Hepatic stellate cell (primary cell): ENCODE results near the gene GRM7.

Source experiments
- DNase-seq: peaks from one replicate; pipeline ENCODE4 v3.0.0; 2011; ENCODE audit warnings: low spot score

GRM7 gene

DNA sequence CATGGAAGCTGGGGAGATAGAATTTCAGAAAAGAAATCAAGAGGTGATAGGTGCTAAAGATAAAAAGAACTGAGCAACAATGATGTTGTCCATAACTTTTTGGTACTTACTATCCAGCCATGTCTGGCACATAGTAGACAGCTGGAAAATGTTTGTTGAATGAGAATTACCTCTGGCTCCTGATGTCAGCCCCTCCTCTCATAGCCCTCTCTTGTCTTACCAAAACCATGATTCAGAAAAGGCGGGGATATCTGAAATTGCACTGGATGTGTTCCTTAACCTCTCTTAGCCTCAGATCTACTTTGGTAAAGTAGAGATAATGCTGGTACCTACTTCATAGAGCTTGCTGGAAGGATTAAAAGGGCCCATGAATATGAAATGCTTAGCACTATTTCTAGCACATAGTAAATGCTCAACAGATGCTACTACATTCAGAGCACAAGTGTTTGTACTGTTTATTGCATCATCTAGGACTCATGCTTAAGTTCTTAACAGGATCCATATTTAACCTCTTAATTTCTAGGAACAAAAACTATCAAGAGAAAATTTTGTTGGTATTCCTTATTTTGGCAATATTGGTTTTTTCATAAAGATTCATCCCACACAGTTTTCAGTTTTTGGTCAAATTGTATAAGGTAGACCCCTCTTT is 859.9 kb downstream of the GRM7 start:
- DNase-seq: no peak

DNA sequence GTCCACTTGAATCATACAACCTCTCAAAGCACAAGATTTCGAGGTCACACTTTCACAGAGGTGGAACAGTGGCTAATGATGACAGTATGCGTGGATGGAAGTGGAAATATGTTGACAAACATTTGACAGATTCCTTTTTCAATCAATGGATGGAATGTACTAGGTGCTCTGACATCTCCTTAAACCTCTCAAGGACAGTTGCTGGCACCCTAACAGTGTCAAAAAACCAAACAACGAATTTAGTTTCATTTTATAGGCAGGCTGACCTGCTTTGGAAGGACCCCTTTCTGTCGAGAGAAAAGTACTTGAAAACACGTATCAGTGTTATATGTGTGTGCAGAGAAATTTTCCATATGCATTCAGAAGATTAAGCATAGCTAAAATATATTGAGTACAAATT is 861.0 kb downstream of the GRM7 start:
- no peak for DNase-seq

DNA sequence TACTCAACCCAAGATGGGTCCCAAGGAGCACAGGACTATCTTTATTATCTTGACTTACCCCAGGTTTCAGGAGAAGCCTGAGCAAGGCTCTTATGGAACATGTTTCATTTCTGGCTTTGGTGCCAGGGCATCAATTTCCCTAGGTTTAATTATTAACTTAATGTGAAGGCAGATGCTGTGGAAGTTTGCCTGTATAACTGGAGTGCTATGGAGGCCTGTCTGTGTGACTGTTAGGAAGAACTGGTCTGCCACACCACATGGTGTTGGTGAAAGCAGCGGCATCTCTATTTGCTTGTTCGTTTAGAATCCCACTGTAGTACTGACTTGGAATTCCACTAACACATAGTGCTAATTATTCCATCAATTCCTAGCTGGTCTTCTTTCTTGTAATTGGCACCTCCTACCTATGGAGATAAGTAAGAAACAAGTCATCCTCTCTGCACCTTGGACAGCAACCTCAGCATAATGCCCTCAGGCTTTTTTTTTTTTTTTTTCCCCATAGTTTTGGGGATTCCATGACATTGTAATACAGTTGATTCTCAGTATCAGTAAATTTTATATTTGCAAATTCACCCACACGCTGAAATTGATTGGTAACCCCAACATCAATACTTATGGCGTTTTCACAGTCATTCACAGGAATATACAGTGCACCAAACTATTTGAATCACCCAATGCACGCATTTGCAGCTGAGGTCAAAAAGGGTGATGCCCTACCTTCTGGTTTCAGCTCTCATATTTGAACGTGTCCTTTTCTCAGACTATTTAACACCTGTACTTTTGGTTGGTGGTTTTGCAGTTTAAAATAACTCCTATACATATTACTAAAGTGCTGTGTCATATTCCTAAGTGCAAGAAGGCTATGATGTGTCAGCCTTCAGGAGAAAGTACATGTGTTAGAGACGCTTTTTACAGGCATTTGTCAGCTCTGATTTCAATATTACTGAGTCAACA is 867.9 kb downstream of the GRM7 start:
- DNase-seq: no peak

DNA sequence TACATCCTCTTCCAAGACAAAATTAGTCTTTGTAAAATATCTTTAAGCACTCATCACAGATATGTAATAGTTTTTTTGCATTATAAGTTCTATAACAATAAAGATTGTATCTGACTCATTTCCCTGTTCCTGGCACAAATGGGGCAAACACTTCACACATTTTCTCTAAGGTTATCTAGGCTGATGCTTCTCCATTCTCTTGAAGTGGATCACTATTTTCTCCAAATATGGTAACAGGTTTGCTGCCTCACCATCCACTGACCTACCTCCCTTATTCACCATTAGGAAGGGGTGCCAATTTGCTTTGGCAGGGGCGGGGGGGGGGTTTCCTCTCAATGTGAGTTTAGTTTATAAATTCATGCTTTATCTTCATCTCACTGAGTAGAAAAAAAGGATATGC is 873.0 kb downstream of the GRM7 start:
- DNase-seq: no peak

DNA sequence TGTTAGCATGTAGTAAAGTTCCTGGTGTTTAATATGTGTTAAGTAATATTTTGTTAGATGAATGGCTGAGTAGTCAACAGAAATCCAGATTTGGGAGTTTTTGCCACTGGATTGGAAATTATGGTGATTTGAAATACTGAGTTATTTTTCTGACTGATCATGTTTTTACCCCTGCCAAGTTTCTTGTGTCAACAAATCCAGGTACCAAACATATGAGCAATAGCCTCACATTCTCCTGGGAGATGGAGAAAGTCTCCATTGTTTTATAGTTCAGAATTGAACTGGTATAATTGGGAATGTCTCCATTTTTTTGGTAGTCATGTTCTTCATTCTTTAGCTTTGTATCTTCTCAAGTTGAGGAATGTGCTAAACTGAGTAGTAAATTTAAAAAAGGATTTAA is 873.5 kb downstream of the GRM7 start:
- DNase-seq: no peak

DNA sequence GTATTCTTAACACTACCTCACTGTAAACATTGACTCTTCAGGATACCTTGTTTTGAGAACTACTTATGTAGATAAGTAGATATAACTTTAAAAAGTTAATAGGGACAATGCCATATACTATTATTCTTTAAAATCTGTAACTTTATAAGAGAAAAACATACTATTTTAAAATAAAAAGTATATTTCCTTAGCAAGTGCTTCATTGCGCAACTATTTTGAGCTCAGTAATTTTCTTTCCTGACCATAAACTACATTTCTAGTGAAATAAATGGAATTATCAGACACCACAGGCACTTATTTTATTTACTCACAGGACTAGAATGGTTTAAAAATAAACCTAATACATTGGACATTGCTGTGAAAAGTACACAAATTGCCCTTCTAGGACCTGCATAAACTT is 876.3 kb downstream of the GRM7 start:
- no peak for DNase-seq

DNA sequence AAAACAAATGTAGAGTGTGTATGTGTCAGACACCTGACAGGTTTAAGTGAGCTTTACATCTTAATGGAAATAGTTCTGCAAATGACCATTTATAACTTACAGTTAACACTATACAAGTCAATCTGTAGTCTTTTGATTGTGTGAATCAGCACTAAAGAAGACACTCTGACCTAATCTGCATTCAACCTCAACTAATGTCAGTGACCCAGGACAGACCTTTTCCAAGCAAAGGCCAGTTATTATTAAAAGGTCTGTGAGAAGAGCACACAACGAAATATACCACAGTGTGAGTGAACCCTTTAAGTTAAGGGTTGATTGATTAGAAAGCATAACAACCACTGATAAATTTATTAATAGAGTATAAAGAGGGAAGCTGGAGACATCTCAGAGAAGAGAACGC is 878.8 kb downstream of the GRM7 start:
- DNase-seq: no peak

DNA sequence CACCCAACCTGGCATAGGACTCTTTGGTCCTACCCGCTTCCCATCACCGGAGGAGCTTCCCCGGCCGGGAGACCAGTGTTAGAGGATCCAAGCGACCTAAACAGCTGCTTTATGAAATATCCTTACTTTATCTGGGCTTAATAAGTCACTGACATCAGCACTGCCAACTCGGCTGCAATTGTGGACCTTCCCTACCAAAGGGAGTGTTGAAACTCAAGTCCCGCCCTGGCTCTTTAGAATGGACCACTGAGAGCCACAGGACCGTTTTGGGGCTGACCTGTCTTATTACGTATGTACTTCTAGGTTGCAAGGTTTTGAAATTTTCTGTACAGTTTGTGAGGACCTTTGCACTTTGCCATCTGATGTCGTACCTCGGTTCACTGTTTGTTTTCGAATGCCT is 879.5 kb downstream of the GRM7 start:
- DNase-seq: no peak

DNA sequence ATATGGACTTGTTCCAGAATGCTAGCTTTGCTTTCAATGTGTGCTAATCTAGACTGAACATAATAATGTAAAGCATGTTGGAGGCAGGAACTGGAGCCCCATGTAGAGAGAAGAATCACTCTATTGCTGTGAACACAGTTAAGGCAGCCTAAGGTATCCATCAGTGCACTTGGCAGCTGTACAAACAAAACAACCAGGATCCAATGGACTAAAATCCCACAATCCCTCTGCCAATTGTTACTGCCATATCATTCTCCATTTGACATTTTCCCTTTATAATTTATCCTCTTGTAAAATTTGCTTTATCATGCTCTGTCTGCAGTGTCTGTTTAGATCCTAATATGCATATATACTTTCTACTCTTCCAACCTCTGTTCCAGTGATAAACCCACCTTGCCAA is 883.9 kb downstream of the GRM7 start:
- no peak for DNase-seq

DNA sequence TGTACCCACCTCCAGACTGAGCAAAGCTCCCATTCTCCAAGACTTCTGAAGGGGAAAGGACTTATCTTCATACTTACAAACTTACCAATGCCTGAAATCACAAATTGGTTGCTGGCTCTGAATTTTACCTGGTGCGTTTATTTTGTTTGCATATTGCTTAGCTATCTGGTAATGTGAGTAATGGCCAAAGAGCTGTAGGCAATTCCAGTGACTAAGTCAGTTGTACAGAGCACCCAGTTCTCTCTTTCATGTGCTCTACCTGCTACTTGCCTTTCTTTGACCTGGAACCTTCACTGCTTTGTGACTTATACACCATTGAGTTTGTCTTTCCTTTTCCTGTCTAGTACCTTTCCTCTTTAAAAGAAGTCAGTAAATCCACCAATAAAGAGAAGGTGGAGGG is 884.8 kb downstream of the GRM7 start:
- no peak for DNase-seq

DNA sequence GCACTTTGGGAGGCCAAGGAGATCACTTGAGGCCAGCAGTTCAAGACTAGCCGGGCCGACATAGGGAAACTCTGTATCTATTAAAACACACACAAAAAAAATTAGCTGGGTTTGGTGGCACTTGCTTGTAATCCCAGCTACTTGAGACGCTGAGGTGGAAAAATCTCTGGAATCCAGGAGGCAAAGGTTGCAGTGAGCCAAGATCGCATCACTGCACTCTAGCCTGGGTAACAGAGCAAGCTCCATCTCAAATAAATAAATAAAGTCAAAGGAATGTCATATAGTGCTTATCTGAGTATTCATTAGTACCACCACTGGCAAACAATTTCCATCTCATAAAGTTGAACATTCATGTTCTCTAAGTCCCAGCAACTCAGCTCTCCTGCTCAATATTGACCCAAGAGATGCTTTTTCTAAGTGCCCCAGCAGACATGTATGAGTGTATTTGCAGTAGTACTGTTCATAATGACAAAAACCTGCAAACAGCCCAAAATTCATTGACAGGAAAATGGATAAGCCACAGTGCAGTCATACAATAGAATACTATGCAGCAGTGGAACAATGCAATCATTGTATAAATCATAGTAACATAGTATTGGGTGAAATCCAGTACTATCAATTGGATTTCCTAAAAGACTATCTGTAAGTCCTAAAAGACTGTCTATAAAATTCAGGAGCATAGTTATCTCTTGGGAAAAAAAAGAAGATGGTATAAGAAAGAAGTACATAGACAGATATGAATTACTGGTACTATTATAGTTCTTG is 889.2 kb downstream of the GRM7 start:
- DNase-seq: no peak

DNA sequence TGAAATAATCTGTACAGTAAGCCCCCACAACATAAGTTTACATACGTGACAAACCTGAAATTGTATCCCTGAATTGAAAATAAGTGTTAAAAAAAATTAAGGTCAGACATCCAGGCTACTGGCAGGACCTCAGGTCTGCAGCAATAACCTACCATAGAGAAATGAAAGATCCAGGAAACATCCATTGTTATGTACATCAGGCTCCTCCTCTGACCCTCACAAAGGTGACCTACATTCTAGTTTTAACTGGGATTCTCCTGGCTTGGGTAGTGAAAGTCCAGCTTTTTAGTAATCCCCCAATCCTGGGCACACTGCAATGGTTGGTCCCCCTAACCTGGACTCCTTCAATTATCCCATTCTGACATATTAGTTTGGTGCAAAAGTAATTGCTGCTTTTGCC is 891.1 kb downstream of the GRM7 start:
- DNase-seq: no peak

DNA sequence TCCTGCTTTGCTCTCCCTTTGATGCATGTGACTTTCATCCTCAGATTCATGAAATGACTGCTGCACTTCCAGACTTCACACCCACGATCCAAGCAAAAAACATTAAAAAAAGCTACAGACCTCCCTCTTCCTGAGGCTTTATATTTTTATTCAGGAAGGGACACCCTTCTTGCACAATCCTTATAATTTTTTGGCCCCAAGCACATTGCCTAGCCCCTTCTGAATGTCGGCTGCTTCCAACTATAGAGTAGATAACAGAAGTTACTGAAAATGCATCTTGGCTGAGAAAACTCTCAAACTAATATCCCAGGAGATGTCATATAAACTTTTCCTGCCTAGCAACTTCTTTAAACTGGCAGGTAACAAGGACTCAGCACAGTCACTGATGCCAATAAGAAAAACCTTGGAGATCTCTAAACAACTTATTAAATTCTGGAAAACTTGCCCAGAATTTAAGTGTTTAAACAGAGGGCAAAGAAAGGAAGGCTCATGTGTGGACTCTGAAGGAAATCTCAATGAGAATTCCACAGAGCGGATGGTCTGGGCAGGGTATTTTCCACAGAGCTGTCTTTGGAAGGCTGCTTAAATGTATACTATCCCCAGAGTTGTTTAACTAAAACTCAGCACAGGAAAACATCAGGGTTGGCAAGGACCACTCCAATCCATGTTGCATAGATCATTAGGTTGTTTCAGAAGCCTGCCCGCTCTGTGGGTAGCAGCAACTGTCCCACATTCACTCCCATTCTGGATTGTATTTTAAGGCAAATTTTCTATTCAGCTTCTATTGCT is 893.9 kb downstream of the GRM7 start:
- DNase-seq: no peak

DNA sequence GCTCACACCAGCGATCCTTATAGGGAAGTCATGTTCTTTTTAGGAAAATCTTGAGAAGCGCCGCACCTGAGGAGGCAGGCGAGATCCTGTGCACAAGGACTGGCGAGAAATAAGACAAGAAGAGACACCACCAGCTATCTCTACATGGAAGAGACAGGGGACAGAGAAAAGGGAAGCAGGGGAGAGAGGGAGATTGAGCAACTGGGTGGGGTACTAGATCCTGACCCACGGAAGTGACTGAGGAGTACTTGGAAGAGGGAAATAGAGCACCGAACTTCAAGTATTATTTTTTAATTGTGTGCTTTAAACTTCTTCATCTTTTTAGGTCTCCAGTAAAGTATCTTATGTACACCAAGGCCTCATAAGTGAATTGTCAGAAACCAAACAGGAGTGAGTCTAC is 898.7 kb downstream of the GRM7 start:
- DNase-seq: no peak

DNA sequence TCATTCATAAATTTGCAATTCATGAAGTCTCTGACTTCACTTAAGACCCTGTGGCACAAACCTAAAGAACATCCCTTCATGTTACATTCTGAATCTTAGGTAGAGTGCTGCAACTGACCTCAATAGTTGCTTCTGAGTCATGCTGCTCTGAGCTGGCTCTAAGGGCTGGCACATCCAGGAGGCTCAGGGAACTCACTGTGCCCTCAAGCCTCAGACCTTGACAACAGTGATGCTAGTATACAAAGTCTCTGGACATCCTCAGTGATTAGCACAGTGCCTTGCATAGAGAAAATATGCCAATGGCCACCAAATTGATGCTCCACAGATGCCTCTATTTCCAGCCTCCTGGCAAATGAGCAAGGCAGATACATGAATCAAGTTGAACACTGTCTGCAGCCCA is 899.8 kb downstream of the GRM7 start:
- no peak for DNase-seq

DNA sequence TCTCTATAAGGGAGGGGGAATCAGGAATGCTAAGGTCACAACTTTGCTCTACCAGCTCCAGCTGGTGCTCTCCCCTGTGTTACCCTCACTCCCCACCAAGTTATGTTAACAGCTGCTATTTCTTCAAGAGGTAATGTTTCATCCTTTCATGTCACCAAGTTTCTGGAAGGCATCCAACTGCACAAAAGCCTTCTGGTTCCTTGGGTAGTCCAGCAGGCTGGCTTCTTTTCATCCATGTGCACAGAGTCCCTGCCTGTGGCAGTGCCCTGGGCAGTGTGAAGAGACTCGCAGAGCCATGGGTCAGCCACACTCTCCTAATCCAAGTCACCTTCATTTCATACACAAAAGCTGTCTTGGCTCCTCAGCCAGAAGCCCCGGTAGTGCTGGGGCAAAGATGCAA is 903.2 kb downstream of the GRM7 start:
- no peak for DNase-seq

DNA sequence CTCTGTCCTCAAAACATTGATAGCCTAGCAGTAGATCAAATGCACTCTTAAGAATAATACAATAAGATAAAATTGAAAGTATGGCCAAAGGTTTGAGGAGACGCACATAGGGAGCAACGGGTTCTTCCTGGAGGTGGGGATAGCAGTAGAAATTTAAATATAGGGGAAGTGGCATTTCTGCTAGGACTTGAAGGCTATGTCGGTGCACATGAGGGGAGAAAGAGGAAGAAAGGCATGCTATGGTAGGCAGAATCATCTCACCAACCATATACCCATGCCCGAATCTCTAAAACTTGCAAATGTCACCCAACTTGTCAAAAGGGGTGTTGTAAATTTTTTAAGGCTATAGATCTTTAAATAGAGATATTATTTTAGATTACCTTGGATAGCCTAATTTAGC is 905.6 kb downstream of the GRM7 start:
- DNase-seq: no peak

DNA sequence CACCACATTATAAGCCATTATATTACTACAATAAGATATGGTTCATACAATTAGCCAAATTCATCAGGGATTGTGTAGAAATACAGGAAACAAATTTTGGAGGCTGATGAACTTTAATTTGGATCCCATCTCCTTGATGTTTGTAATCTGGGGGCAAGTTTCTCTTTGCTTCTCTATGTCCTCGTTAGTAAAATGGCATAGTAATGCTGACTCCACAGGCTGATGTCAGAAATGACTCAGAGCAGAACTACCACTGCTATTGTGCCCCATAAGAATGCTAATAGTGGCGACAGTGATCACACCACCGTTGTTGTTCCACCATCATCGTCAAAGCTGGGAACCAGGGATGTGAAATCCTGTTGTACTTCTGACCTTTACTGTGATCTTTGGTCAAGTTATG is 918.4 kb downstream of the GRM7 start:
- DNase-seq: no peak

DNA sequence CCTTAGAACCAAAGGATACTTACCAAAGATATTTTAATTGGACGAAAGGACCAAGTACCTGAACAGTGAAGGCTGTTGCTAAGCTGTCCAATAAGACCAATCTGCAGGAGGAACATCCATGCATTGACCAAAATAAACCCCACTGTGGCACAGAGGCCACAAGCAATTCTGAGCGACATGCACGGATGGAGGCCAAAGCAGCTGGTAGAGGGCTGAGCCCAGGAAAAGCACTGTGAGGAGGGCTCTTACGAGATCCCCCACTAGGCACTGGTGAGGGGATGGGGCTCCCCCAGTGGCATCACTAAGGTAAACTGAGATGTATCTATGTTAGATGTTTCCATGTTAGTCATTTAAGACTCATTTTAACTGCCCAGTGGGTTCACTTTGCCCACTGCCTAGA is 920.5 kb downstream of the GRM7 start:
- DNase-seq: no peak

DNA sequence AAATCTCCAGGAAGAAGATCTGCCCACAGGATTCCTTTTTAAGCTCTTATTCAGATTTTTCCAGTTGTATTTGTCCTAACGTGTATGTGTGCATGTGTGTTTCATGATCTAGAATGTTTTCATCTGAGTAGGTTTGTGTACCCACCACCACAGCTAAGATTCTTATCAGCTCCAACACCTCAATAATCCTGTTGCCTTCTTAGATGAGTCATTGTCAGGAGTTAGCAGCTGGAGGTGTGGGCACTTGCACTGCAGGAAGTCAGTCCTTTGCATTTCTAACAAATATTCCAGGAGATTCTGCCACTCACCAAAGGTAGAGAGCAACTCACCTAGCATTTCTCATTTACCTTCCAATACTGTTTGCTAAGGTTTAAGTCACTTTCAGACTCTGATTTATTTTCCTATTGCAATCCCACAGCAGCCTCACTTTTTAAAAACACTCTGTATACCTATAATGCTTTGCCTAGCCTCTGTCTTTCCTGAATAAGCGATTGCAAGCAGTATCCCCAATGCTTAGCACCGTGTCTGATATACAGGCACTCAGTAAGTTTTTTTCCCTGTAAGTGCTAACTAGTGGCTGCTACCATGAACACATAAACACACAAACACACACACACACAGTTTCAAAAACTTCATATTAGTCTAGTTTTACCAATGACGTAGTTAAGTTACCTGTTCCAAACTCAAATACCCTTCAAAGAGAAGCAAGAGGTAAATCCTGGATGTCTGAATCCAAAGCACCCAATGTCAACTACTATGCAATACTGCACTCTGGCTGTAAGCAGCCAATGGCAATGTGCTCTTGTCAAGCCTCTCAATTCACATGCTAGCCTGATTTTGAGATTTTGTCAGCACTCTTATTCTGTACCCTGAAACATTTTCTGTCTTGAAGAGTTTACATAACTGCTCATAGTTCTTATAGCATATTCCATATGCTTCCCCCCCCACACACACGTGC is 927.2 kb downstream of the GRM7 start:
- no peak for DNase-seq

DNA sequence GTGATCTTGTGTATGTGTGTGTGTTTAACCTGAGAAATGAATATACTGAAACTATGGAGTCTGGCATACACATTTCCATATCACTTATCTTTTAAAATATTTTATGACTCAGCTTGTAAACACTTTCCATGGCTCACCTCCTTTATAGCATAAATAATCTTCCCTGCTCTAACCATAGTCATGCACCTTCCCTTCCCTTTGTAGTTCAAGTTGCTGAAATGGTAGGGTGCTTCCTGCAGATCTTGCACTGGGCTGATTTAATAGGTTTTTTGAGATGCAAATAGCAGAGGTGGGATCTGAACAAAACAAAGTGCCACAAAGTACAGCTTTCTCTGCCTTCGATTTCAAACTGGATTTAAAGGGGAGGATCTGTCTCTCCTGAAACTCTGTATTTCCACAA is 928.0 kb downstream of the GRM7 start:
- no peak for DNase-seq
